ENCODE measurements around the gene USP31. TPM values are rescaled to one million over a fixed set of nuclear protein-coding genes. Genes with fewer than 3 reads are reported as not detected.

The USP31 gene
- total RNA-seq, 3 donors from 2014 or later (not counting 1 experiment from before 2014, with no cell fraction given), result 6.1 to 6.6 (median 6.3) TPM

GRCh38 chr16:23110257-23110899, 38.9 kb downstream of the USP31 start:
- intact Hi-C loops (cut with micrococcal nuclease), result no loop called here
- Histone ChIP-seq H3K36me3 (ENCODE audit: control insufficient read depth, insufficient read depth, low read length) (no peaks in the 10 kb centered on the region), H3K27me3 (ENCODE audit: control insufficient read depth, insufficient read depth, low read length) (no peaks in the 10 kb centered on the region), H3K4me1 (ENCODE audit: control insufficient read depth, insufficient read depth, low read length) (no peaks in the 10 kb centered on the region), H3K27ac (ENCODE audit: low read length) (no peak overlapping the region), H3K9me3 (ENCODE audit: control insufficient read depth, insufficient read depth, low read length) (no peaks in the 10 kb centered on the region), H3K4me3 (ENCODE audit: low read length) (no peak overlapping the region)
- Mint-ChIP-seq H3K27ac (peak overlapping the region in 1 of 2 donors; percentile 13), H3K27me3 (ENCODE audit: low read depth in 2 of 2) (no peaks in the 10 kb centered on the region), H3K4me3 (no peak overlapping the region), H3K9me3 (no peaks in the 10 kb centered on the region), H3K4me1 (peaks cover 0 to 9% of the 10 kb centered on the region in 2 donors), H3K36me3 (no peaks in the 10 kb centered on the region)
- WGBS (ENCODE audit: insufficient coverage), result 96% methylated on average over 5 of the region's 5 CpGs
- DNase-seq, result no peak
- no peak for ATAC-seq
- TF ChIP-seq CTCF (IDR thresholded peaks at IDR 0.05), result no peak

DNA sequence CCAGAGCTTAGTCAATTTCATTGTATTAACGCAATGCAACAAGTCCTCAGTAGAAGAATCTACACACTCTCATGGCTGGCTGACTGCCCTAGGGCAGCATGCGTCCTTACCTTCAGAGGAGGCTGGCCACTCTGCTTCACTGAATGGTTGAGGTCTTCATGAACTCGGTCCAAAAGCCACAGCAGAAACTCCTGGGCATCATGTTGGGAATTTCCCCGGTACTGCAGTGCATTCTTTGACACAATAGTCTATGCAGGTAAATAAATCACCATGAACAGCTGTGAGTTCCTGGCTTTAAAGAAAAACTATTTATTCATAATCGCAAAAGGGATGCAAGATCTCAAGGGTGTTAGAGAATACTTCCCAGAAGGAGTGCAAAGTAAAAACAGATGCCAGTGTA, 41.3 kb downstream of the USP31 start:
- no peaks in the 10 kb centered on the region for H3K9me3 ChIP-seq (ENCODE audit: control insufficient read depth, insufficient read depth, low read length)
- Mint-ChIP-seq H3K36me3 (no peaks in the 10 kb centered on the region), H3K27me3 (ENCODE audit: low read depth in 2 of 2) (no peaks in the 10 kb centered on the region), H3K9me3 (no peaks in the 10 kb centered on the region), H3K4me3 (no peak overlapping the region), H3K27ac (no peak overlapping the region), H3K4me1 (peaks cover 0 to 5% of the 10 kb centered on the region in 2 donors)
- peaks cover 2% of the 10 kb centered on the region for H3K36me3 ChIP-seq (ENCODE audit: control insufficient read depth, insufficient read depth, low read length)
- no peak overlapping the region for H3K4me3 ChIP-seq (ENCODE audit: low read length)
- no peak for TF ChIP-seq CTCF (IDR thresholded peaks at IDR 0.05)
- WGBS (ENCODE audit: insufficient coverage), result 92% methylated on average over 5 of the region's 5 CpGs
- no peak for DNase-seq
- intact Hi-C loops (cut with micrococcal nuclease), result no loop called here
- no peak for ATAC-seq
- H3K27me3 ChIP-seq (ENCODE audit: control insufficient read depth, insufficient read depth, low read length), result no peaks in the 10 kb centered on the region
- no peaks in the 10 kb centered on the region for H3K4me1 ChIP-seq (ENCODE audit: control insufficient read depth, insufficient read depth, low read length)
- H3K27ac ChIP-seq (ENCODE audit: low read length), result no peak overlapping the region

DNA sequence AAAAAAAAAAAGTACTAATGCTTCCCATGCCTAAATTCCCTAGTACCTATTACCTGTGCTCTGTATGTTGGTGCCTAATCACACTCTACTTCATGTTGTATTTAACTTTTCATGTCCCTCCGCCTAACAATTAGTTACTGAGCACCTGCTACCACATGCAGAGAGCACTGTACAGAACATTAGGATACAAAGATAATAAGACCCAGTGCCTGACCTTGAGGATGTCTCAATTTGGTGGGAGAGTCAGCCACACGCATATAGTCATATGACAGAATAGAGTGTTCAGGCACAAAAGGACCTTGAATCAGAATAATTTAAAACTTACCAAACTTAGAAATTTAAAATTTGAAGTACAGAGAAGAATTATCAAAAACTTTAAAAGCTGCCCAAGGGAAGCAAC, 42.1 kb downstream of the USP31 start:
- H3K27me3 Mint-ChIP-seq (ENCODE audit: low read depth in 2 of 2), result no peaks in the 10 kb centered on the region
- H3K4me3 Mint-ChIP-seq, result no peak overlapping the region
- peaks cover 2% of the 10 kb centered on the region for H3K36me3 ChIP-seq (ENCODE audit: control insufficient read depth, insufficient read depth, low read length)
- ATAC-seq, result no peak
- H3K27me3 ChIP-seq (ENCODE audit: control insufficient read depth, insufficient read depth, low read length), result no peaks in the 10 kb centered on the region
- DNase-seq, result no peak
- no peak overlapping the region for H3K27ac ChIP-seq (ENCODE audit: low read length)
- H3K9me3 Mint-ChIP-seq, result no peaks in the 10 kb centered on the region
- no peaks in the 10 kb centered on the region for H3K36me3 Mint-ChIP-seq
- peaks cover 0 to 4% of the 10 kb centered on the region in 2 donors for H3K4me1 Mint-ChIP-seq
- no peak overlapping the region for H3K4me3 ChIP-seq (ENCODE audit: low read length)
- no peak for TF ChIP-seq CTCF (IDR thresholded peaks at IDR 0.05)
- intact Hi-C loops (cut with micrococcal nuclease), result no loop called here
- H3K4me1 ChIP-seq (ENCODE audit: control insufficient read depth, insufficient read depth, low read length), result no peaks in the 10 kb centered on the region
- WGBS (ENCODE audit: insufficient coverage), result 100% methylated on average over 2 of the region's 2 CpGs
- H3K9me3 ChIP-seq (ENCODE audit: control insufficient read depth, insufficient read depth, low read length), result no peaks in the 10 kb centered on the region
- H3K27ac Mint-ChIP-seq, result no peak overlapping the region

DNA sequence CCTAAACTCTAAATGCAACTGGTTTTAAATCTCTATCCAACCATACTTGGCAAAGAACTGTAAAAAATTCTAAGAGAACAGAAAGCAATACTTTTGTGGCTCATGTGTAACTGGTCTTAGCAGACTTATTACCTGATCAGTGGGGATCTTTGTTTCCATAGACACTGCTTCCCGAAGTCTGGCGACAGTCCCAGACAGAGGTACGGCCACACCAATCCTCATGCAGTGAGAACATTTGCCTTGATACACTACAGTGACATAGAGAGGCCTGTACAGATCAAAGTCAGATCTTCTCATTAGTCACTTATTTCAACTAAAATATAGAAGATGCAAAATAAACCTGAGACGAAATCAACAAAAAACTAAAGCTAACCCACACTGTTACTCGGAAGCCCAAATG, 43.9 kb downstream of the USP31 start:
- no peaks in the 10 kb centered on the region for H3K4me1 ChIP-seq (ENCODE audit: control insufficient read depth, insufficient read depth, low read length)
- WGBS (ENCODE audit: insufficient coverage), result 95% methylated on average over 5 of the region's 5 CpGs
- no peaks in the 10 kb centered on the region for H3K36me3 Mint-ChIP-seq
- intact Hi-C loops (cut with micrococcal nuclease), result no loop called here
- H3K9me3 Mint-ChIP-seq, result no peaks in the 10 kb centered on the region
- no peak for TF ChIP-seq CTCF (IDR thresholded peaks at IDR 0.05)
- no peak for DNase-seq
- peaks cover 0 to 3% of the 10 kb centered on the region in 2 donors for H3K4me1 Mint-ChIP-seq
- H3K27me3 Mint-ChIP-seq (ENCODE audit: low read depth in 2 of 2), result no peaks in the 10 kb centered on the region
- no peaks in the 10 kb centered on the region for H3K9me3 ChIP-seq (ENCODE audit: control insufficient read depth, insufficient read depth, low read length)
- no peak for ATAC-seq
- H3K36me3 ChIP-seq (ENCODE audit: control insufficient read depth, insufficient read depth, low read length), result peaks cover 2% of the 10 kb centered on the region
- H3K4me3 Mint-ChIP-seq, result no peak overlapping the region
- H3K27me3 ChIP-seq (ENCODE audit: control insufficient read depth, insufficient read depth, low read length), result no peaks in the 10 kb centered on the region
- H3K27ac Mint-ChIP-seq, result no peak overlapping the region
- H3K4me3 ChIP-seq (ENCODE audit: low read length), result no peak overlapping the region
- no peak overlapping the region for H3K27ac ChIP-seq (ENCODE audit: low read length)
